SIG-M5 (cell line): ENCODE data around the gene WASL.
"Not testable (repeated sequence)": the region's sequence is repeated elsewhere in the genome, so short reads cannot be mapped to it uniquely, and the experiment has no call there.

ENCODE experiments used
- DNase-seq: peaks from one replicate; lab custom pipeline; 2025; lab: John Stamatoyannopoulos, UW

The WASL gene

GRCh38 chr7:123748734-123749536 is at the start of gene WASL:
TSS of gene WASL (minus strand) at chr7:123749003. CDS start at chr7:123748734, 269 bp downstream.
- no peak for DNase-seq

GRCh38 chr7:123797673-123798531 is 49.1 kb upstream of the WASL start:
- DNase-seq, result no peak

GRCh38 chr7:123796568-123796967 is 47.8 kb upstream of the WASL start:
- no peak for DNase-seq

GRCh38 chr7:123795917-123796316 is 47.1 kb upstream of the WASL start:
- DNase-seq, result no peak

GRCh38 chr7:123795116-123795515 is 46.3 kb upstream of the WASL start:
- not testable (repeated sequence) for DNase-seq

GRCh38 chr7:123792547-123792946 is 43.7 kb upstream of the WASL start:
- no peak for DNase-seq

- no peak for DNase-seq
These were observed 42.2 kb upstream of the WASL start for GRCh38 chr7:123791001-123791400.

GRCh38 chr7:123789817-123790216 is 41.0 kb upstream of the WASL start:
- DNase-seq, result no peak

GRCh38 chr7:123789206-123789784 is 40.5 kb upstream of the WASL start:
- no peak for DNase-seq

- DNase-seq, result no peak
These were observed 39.8 kb upstream of the WASL start for GRCh38 chr7:123788584-123788983.

GRCh38 chr7:123787220-123788007 is 38.6 kb upstream of the WASL start:
- no peak for DNase-seq

GRCh38 chr7:123784263-123784662 is 35.5 kb upstream of the WASL start:
- no peak for DNase-seq

GRCh38 chr7:123783820-123784219 is 35.0 kb upstream of the WASL start:
- DNase-seq, result no peak

- no peak for DNase-seq
These were observed 33.4 kb upstream of the WASL start for GRCh38 chr7:123782071-123782798.

GRCh38 chr7:123780472-123780871 is 31.7 kb upstream of the WASL start:
- DNase-seq, result not testable (repeated sequence)

GRCh38 chr7:123774496-123774895 is 25.7 kb upstream of the WASL start:
- no peak for DNase-seq

- no peak for DNase-seq
These were observed 24.7 kb upstream of the WASL start for GRCh38 chr7:123773481-123773880.

- DNase-seq, result no peak
These were observed 23.8 kb upstream of the WASL start for GRCh38 chr7:123772652-123773051.

GRCh38 chr7:123771846-123772245 is 23.0 kb upstream of the WASL start:
- no peak for DNase-seq

- no peak for DNase-seq
These were observed 22.5 kb upstream of the WASL start for GRCh38 chr7:123771256-123771655.

GRCh38 chr7:123770378-123770777 is 21.6 kb upstream of the WASL start:
- DNase-seq, result peak; percentile 16
